HCT116 (cell line): ENCODE results near the gene ZSCAN1. TPM values are rescaled to one million over a fixed set of nuclear protein-coding genes. Genes with fewer than 3 reads are reported as not detected.

ENCODE experiments used
- ATAC-seq: fragments of 200-7000 bp; cut with Tn5 transposase; 2 replicates; pipeline ENCODE4 v1.9.1; 2020; ENCODE audit warnings: mild to moderate bottlenecking, moderate library complexity
- BruUV-seq: library from RNA; stranded (reverse); fragments of 400-500 nt; replicated peaks from 2 replicates; lab custom pipeline; 2021; lab: Mats Ljungman, UMichigan
- CTCF ChIA-PET: fragments of 300-600 bp; sonication (Branson Sonifier 250); formaldehyde crosslinking; loops from one replicate; lab custom pipeline; 2021; ENCODE audit warnings: antibody characterized with exemption; lab: Charles Lee
- POLR2A ChIA-PET: fragments of 300-600, 350-600 bp; sonication (Branson Sonifier 250); formaldehyde crosslinking; loops from one replicate; lab custom pipeline; 2021; ENCODE audit warnings: antibody characterized with exemption; lab: Charles Lee
- RAD21 ChIA-PET, 2 experiments: fragments of 300-600 bp; sonication (Branson Sonifier 250); formaldehyde crosslinking; loops; one replicate each; lab custom pipeline; 2023; ENCODE audit warnings: low total read pairs in 2 of 2; ENCODE audit not compliant: uncharacterized antibody in 2 of 2, unreplicated experiment in 2 of 2, low non-redundant PET in 1 of 2; lab: Charles Lee
- DNase-seq: peaks from one replicate; pipeline ENCODE4 v3.0.0-alpha.2; 2010; ENCODE audit warnings: low read depth, low spot score
- H2AFZ ChIP-seq: fragments of 200-600 bp; shearing (Covaris generic), sonication (generic); 2 replicates; pipeline ENCODE4 v1.6.1; 2017; ENCODE audit warnings: low read depth, mixed run types, mixed read lengths, antibody characterized with exemption, low read length; ENCODE audit not compliant: poor library complexity, severe bottlenecking
- H3K27ac ChIP-seq: 2 replicates; pipeline ENCODE4 v1.5.1; 2012; ENCODE audit warnings: low read depth, low read length
- H3K27me3 ChIP-seq: fragments of 200-600 bp; sonication (generic); 2 replicates; pipeline ENCODE4 v1.6.1; 2016; ENCODE audit warnings: mixed run types, low read length, mixed read lengths; ENCODE audit not compliant: insufficient read depth
- H3K36me3 ChIP-seq, 2 experiments: fragments of 200-500 bp in 1 of 2; fragments of 200-600 bp in 1 of 2; sonication (Bioruptor generic) in 1 of 2; sonication (generic) in 1 of 2; 2 replicates each; pipeline versions ENCODE4 v1.5.1 to v1.6.1; 2014 to 2016; ENCODE audit warnings: low read length in 2 of 2, inconsistent platforms in 1 of 2, mixed read lengths in 1 of 2, mixed run types in 1 of 2; ENCODE audit not compliant: insufficient read depth in 2 of 2, control insufficient read depth in 1 of 2
- H3K4me1 ChIP-seq, 2 experiments: fragments of 200-600 bp in 1 of 2; sonication (generic) in 1 of 2; 2 replicates each; pipeline versions ENCODE4 v1.5.1 to v1.6.1; 2012 to 2017; ENCODE audit warnings: low read length in 2 of 2, inconsistent platforms in 1 of 2, mild to moderate bottlenecking in 1 of 2, mixed read lengths in 1 of 2, mixed run types in 1 of 2, moderate library complexity in 1 of 2; ENCODE audit not compliant: insufficient read depth in 2 of 2, control insufficient read depth in 1 of 2
- H3K4me2 ChIP-seq: fragments of 200-600 bp; sonication (generic); 2 replicates; pipeline ENCODE4 v1.6.1; 2017; ENCODE audit warnings: mixed run types, low read length, mixed read lengths
- H3K4me3 ChIP-seq, 2 experiments: fragments of 200-600 bp in 1 of 2; sonication (generic) in 1 of 2; replicated peaks in 1 of 2; 2 replicates each; pipeline ENCODE4 v1.5.1; 2011 to 2016; ENCODE audit warnings: low read length in 2 of 2, control low read depth in 1 of 2, low read depth in 1 of 2, mild to moderate bottlenecking in 1 of 2, mixed read lengths in 1 of 2, mixed run types in 1 of 2
- H3K79me2 ChIP-seq: fragments of 200-600 bp; sonication (generic); 2 replicates; pipeline ENCODE4 v1.6.1; 2017; ENCODE audit warnings: mild to moderate bottlenecking, mixed run types, low read length, moderate library complexity, mixed read lengths; ENCODE audit not compliant: insufficient read depth
- H3K9ac ChIP-seq: fragments of 200-600 bp; sonication (generic); 2 replicates; pipeline ENCODE4 v1.6.1; 2016; ENCODE audit warnings: low read length, mixed read lengths
- H3K9me2 ChIP-seq: fragments of 200-600 bp; sonication (generic), shearing (Covaris generic); 2 replicates; pipeline ENCODE4 v1.6.1; 2017; ENCODE audit warnings: mixed run types, mild to moderate bottlenecking, moderate library complexity; ENCODE audit not compliant: insufficient read depth
- H3K9me3 ChIP-seq, 2 experiments: fragments of 200-500 bp in 1 of 2; fragments of 200-600 bp in 1 of 2; sonication (Bioruptor generic) in 1 of 2; sonication (generic) in 1 of 2; 2 replicates each; pipeline ENCODE4 v1.6.1; 2014 to 2017; ENCODE audit warnings: low read length in 2 of 2, mixed read lengths in 2 of 2, inconsistent platforms in 1 of 2, low read depth in 1 of 2, mild to moderate bottlenecking in 1 of 2, mixed run types in 1 of 2, moderate library complexity in 1 of 2; ENCODE audit not compliant: control insufficient read depth in 1 of 2, insufficient read depth in 1 of 2
- H4K20me1 ChIP-seq: fragments of 200-600 bp; sonication (generic), shearing (Covaris generic); 2 replicates; pipeline ENCODE4 v1.6.1; 2017; ENCODE audit warnings: mixed run types, mild to moderate bottlenecking, moderate library complexity; ENCODE audit not compliant: insufficient read depth
- CBX3 ChIP-seq: IDR thresholded peaks from 2 replicates; pipeline ENCODE4 v1.6.1; 2012; ENCODE audit warnings: low read depth
- EGR1 ChIP-seq: IDR thresholded peaks from 2 replicates; pipeline ENCODE4 v1.6.1; 2012; ENCODE audit warnings: low read depth
- ELF1 ChIP-seq: IDR thresholded peaks from 2 replicates; pipeline ENCODE4 v1.6.1; 2012; ENCODE audit warnings: low read depth, borderline replicate concordance
- EZH2 ChIP-seq: fragments of 200-600 bp; sonication (generic); IDR thresholded peaks from 2 replicates; pipeline ENCODE4 v1.6.1; 2017; ENCODE audit warnings: antibody characterized with exemption, mixed run types
- EZH2phosphoT487 ChIP-seq: fragments of 200-600 bp; IDR thresholded peaks from 2 replicates; pipeline ENCODE4 v1.6.1; 2018; ENCODE audit warnings: antibody characterized with exemption, borderline replicate concordance
- FOSL1 ChIP-seq: IDR thresholded peaks from 2 replicates; pipeline ENCODE4 v1.6.1; 2012; ENCODE audit warnings: low read depth
- JUND ChIP-seq: IDR thresholded peaks from 2 replicates; pipeline ENCODE4 v1.6.1; 2012
- MAX ChIP-seq: IDR thresholded peaks from 2 replicates; pipeline ENCODE4 v1.6.1; 2012
- POLR2A ChIP-seq: IDR thresholded peaks from 2 replicates; pipeline ENCODE4 v1.7.0; 2011; ENCODE audit warnings: borderline replicate concordance; ENCODE audit not compliant: insufficient read depth, insufficient read length; ENCODE audit errors: extremely low read depth
- RAD21 ChIP-seq: IDR thresholded peaks from 2 replicates; pipeline ENCODE4 v1.6.1; 2012; ENCODE audit warnings: low read depth, mild to moderate bottlenecking
- REST ChIP-seq: IDR thresholded peaks from 2 replicates; pipeline ENCODE4 v1.6.1; 2012; ENCODE audit warnings: low read depth
- SIN3A ChIP-seq: IDR thresholded peaks from 2 replicates; pipeline ENCODE4 v1.6.1; 2012; ENCODE audit warnings: low read depth
- SP1 ChIP-seq: IDR thresholded peaks from 2 replicates; pipeline ENCODE4 v1.6.1; 2012; ENCODE audit warnings: low read depth
- SRF ChIP-seq: IDR thresholded peaks from 2 replicates; pipeline ENCODE4 v1.6.1; 2012; ENCODE audit warnings: low read depth
- ZBTB33 ChIP-seq: IDR thresholded peaks from 2 replicates; pipeline ENCODE4 v1.6.1; 2011; ENCODE audit warnings: mild to moderate bottlenecking, low read length, moderate library complexity; ENCODE audit not compliant: insufficient replicate concordance; ENCODE audit errors: extremely low read depth
- ZFX ChIP-seq: fragments of 450-650 bp; IDR thresholded peaks from 2 replicates; pipeline ENCODE4 v1.6.1; 2017
- intact Hi-C: fragments of 100-400 bp; cut with micrococcal nuclease; formaldehyde crosslinking; loops from 2 replicates; pipeline ENCODE4 v1.10.0; 2022
- total RNA-seq: library from RNA; stranded (reverse); gene quantifications from one replicate; pipeline ENCODE4 v1.2.1, GENCODE V29; 2021; ENCODE audit not compliant: unreplicated experiment
- TF ChIP-seq, protein P1 (sequence below): IDR thresholded peaks from 2 replicates; pipeline ENCODE4 v1.6.1; 2012

Gene ZSCAN1
- total RNA-seq, 1 experiment from 2014 or later = not detected

DNA sequence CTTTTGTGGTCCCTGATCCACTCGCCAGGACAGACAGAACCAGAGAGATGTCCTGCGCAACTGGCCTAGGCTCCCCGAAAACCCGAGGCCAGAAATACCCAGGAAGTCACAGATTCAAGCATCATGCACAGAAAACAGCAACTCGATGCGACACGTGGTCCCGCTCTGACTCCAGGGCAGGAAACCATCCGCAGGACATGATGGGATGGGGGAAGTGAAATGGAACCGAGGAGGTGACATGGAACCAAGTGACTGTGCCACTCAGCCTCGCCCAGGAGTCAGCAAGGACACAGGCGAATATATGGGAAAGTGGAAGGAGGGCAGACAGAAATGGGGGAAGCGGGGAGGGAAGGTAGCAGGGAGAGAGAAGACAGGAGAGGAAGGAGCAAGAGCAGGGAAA lies 63.1 kb downstream of the ZSCAN1 start:
- CTCF ChIA-PET = no interaction called here
- TF ChIP-seq, protein P1, sequence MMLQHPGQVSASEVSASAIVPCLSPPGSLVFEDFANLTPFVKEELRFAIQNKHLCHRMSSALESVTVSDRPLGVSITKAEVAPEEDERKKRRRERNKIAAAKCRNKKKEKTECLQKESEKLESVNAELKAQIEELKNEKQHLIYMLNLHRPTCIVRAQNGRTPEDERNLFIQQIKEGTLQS = no peak
- TF ChIP-seq POLR2A = no peak
- TF ChIP-seq FOSL1 = no peak
- RAD21 ChIA-PET = no interaction called here
- no peak overlapping the region for H3K4me2 ChIP-seq
- peaks cover 3 to 13% of the 10 kb centered on the region in 2 experiments; a peak in 2 of 4 replicates for H3K9me3 ChIP-seq
- H3K27ac ChIP-seq = no peak overlapping the region
- H4K20me1 ChIP-seq = no peaks in the 10 kb centered on the region
- no peak overlapping the region for H3K4me3 ChIP-seq
- H3K9ac ChIP-seq = no peak overlapping the region
- intact Hi-C loops = no loop called here
- H3K4me1 ChIP-seq = no peaks in the 10 kb centered on the region
- DNase-seq (no peak), ATAC-seq (no peak)
- H2AFZ ChIP-seq = no peak overlapping the region
- H3K36me3 ChIP-seq = no peaks in the 10 kb centered on the region
- H3K79me2 ChIP-seq = no peaks in the 10 kb centered on the region
- no peaks in the 10 kb centered on the region for H3K9me2 ChIP-seq
- no TSS peak for BruUV-seq
- POLR2A ChIA-PET = no interaction called here
- H3K27me3 ChIP-seq = no peaks in the 10 kb centered on the region

- Histone ChIP-seq H3K9me2 (no peaks in the 10 kb centered on the region), H2AFZ (no peak overlapping the region), H3K79me2 (no peaks in the 10 kb centered on the region), H4K20me1 (no peaks in the 10 kb centered on the region), H3K4me2 (no peak overlapping the region), H3K9ac (no peak overlapping the region), H3K9me3 (peaks cover 3 to 13% of the 10 kb centered on the region in 2 experiments; a peak in 2 of 4 replicates), H3K27me3 (no peaks in the 10 kb centered on the region), H3K36me3 (no peaks in the 10 kb centered on the region), H3K4me1 (no peaks in the 10 kb centered on the region), H3K4me3 (no peak overlapping the region), H3K27ac (no peak overlapping the region)
- ChIA-PET CTCF (no interaction called here), RAD21 (no interaction called here), POLR2A (no interaction called here)
- no TSS peak for BruUV-seq
- DNase-seq (no peak), ATAC-seq (no peak)
- intact Hi-C loops = no loop called here
- TF ChIP-seq CBX3 = no peak
- TF ChIP-seq RAD21 = no peak
- no peak for TF ChIP-seq FOSL1
- TF ChIP-seq MAX = no peak
- no peak for TF ChIP-seq REST
- TF ChIP-seq SP1 = no peak
- no peak for TF ChIP-seq EGR1
- TF ChIP-seq ELF1 = no peak
- TF ChIP-seq JUND = no peak
- TF ChIP-seq EZH2 = no peak
- TF ChIP-seq SRF = no peak
- TF ChIP-seq ZBTB33 = no peak
- TF ChIP-seq SIN3A = no peak
- TF ChIP-seq, protein P1 = no peak
- TF ChIP-seq EZH2phosphoT487 = no peak
- no peak for TF ChIP-seq ZFX
These were observed 63.5 kb downstream of the ZSCAN1 start for GRCh38 chr19:58097349-58097748.
